Measurements from ENCODE around the gene COPZ1. TPM values are rescaled to one million over a fixed set of nuclear protein-coding genes. Genes with fewer than 3 reads are reported as not detected.
A peak's percentile ranks its signal among the peaks of the same experiment; 100 is the strongest.
"Not testable (repeated sequence)": the region's sequence is repeated elsewhere in the genome, so short reads cannot be mapped to it uniquely, and the experiment has no call there.

Gene COPZ1
- total and polyA plus RNA-seq, 4 experiments from 2014 or later: 81.6 to 200 (median 121) TPM

DNA sequence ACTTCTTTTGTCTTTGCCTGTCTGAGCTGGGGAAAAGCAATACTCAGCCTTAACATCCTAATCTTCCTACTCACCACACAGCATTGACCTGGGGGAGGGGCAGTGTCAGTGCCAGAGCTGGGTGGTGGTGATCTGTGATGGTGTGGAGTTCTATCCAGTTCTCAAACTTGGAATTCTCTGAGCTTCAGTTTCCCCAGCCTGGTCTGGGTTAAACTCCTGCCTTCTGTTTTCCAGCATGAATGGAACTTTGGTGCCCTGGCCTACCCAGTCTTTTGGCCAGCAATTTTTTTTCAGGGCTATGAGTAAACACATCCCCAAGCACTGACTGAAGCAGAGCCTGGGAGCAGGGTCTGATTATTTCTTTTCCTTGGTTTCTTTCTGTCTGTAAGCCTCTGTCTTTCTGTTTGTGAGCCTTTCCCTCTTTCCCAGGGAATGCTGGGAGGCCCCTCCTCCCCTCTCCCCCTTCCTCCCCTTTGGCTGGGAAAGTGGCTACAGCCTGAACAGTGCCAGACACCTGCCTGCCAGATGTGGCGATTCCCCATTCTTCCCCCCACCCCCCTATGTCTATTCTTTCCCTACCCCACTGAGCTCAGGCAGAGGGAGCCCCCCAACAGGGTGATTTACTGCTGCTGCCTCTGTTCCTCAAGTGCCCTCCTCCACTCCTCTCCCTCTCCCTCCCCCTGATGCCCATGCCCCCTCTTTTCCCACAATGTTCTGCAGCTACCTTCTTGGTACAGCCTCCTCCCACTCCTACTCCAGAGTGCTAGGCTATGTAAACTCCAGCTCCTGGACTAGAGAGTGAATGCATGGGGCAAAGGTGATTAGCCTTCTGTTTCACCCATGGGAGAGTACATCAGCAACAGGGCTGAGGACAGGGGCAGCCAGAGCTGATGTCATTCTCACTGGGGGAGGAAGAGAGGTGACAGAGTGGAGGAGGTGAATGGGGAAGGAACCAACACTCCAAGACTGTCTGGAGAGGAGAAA lies 28.3 kb downstream of the COPZ1 start:
- intact Hi-C loops (cut with micrococcal nuclease): loop anchor here (10.0 kb wide), 1 partner anchor 358 kb away; no protein-coding TSS in a partner anchor
- H3K4me1 ChIP-seq (ENCODE audit: insufficient read depth, low read length): peaks cover 25% of the 10 kb centered on the region
- Mint-ChIP-seq H3K27ac (peak overlapping the region in 3 of 7 donors; percentile 70 to 81 (median 73)), H3K36me3 (peaks cover 33 to 36% of the 10 kb centered on the region in 2 donors), H3K9me3 (no peaks in the 10 kb centered on the region), H3K27me3 (no peaks in the 10 kb centered on the region), H3K4me1 (peaks cover 11 to 18% (median 12%) of the 10 kb centered on the region in 4 donors), H3K4me3 (no peak overlapping the region)
- CTCF ChIA-PET (ENCODE audit: partially characterized antibody): interaction anchor here (0.7 to 2.6 kb wide), 11 partner anchors 10 to 348 kb away, joined by 3 to 12 read pairs (median 4); partner anchors contain the start of gene COPZ1
- no peak overlapping the region for H3K27ac ChIP-seq (ENCODE audit: low read depth, low read length)
- H3K4me3 ChIP-seq (ENCODE audit: low read length in 2 of 2): no peak overlapping the region
- H3K36me3 ChIP-seq (ENCODE audit: insufficient read depth, low read length): peaks cover 31% of the 10 kb centered on the region
- H3K27me3 ChIP-seq (ENCODE audit: insufficient read depth, low read length): no peaks in the 10 kb centered on the region
- H3K9me3 ChIP-seq (ENCODE audit: control insufficient read depth in 1 of 2, low read length in 2 of 2): no peaks in the 10 kb centered on the region
- no peak for DNase-seq
- POLR2A ChIA-PET (ENCODE audit: partially characterized antibody): interaction anchor here (0.9 to 2.0 kb wide), 3 partner anchors 19 to 137 kb away, joined by 3 to 11 read pairs (median 4); partner anchors contain the start of gene COPZ1

GRCh38 chr12:54354271-54354670 lies 29.3 kb downstream of the COPZ1 start:
- H3K4me3 Mint-ChIP-seq; H3K27ac ChIP-seq (ENCODE audit: low read depth, low read length); H3K9me3 Mint-ChIP-seq; H3K9me3 ChIP-seq (ENCODE audit: control insufficient read depth in 1 of 2, low read length in 2 of 2); H3K27ac Mint-ChIP-seq; H3K27me3 ChIP-seq (ENCODE audit: insufficient read depth, low read length); H3K27me3 Mint-ChIP-seq; H3K4me3 ChIP-seq (ENCODE audit: low read length in 2 of 2); DNase-seq; POLR2A ChIA-PET (ENCODE audit: partially characterized antibody): not testable (repeated sequence)
- Mint-ChIP-seq H3K4me1 (peaks cover 11 to 18% (median 12%) of the 10 kb centered on the region in 4 donors), H3K36me3 (peaks cover 27% of the 10 kb centered on the region in 2 donors)
- peaks cover 25% of the 10 kb centered on the region for H3K36me3 ChIP-seq (ENCODE audit: insufficient read depth, low read length)
- H3K4me1 ChIP-seq (ENCODE audit: insufficient read depth, low read length): peaks cover 29% of the 10 kb centered on the region
- CTCF ChIA-PET (ENCODE audit: partially characterized antibody): interaction anchor here (0.6 to 2.5 kb wide), 3 partner anchors 25 to 370 kb away, joined by 3 to 9 read pairs (median 3); partner anchors contain the start of gene COPZ1
- intact Hi-C loops (cut with micrococcal nuclease): loop anchor here (10.0 kb wide), 1 partner anchor 359 kb away; no protein-coding TSS in a partner anchor

DNA sequence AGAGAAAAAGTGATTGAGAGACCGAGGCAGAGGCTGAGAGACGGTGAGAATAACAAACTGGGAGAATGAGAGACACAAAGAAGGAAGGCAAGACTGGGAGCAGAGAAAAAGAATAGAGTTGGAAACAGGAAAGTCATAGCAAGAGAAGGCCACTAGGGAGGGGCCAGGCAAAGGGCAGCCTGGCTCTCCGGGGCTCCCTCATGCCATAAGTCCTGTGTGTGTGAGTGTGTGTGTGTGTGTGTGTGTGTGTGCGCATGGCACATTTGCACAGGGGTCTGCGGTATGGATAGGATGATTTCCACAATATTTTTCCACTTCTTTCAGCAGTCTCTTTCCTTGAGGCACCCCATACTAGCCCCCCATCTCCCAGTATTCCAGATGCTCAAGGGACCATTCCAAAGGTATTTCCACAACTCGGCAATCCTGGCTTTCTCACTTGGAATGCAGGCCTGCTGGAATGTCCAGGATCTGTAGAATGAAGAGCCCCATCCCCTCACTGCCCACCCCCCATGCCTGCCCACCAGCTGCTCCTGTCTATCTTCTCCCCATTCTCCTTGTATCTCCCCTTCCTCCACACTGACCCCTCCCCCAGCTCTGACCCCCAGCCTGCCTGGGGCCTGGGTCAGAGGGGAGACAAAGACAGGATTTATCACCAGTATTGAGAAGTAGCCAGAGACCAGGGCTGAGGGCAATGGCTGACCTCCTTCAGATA lies 30.3 kb downstream of the COPZ1 start:
- peak overlapping the region in 4 of 7 donors; percentile 38 to 75 (median 68) for H3K27ac Mint-ChIP-seq
- Histone ChIP-seq H3K27ac (ENCODE audit: low read depth, low read length) (no peak overlapping the region), H3K4me1 (ENCODE audit: insufficient read depth, low read length) (peaks cover 38% of the 10 kb centered on the region), H3K4me3 (ENCODE audit: low read length in 2 of 2) (no peak overlapping the region), H3K9me3 (ENCODE audit: control insufficient read depth in 1 of 2, low read length in 2 of 2) (no peaks in the 10 kb centered on the region), H3K27me3 (ENCODE audit: insufficient read depth, low read length) (no peaks in the 10 kb centered on the region), H3K36me3 (ENCODE audit: insufficient read depth, low read length) (peaks cover 15% of the 10 kb centered on the region)
- no peak for DNase-seq
- no peaks in the 10 kb centered on the region for H3K9me3 Mint-ChIP-seq
- intact Hi-C loops (cut with micrococcal nuclease): loop anchor here (10.0 kb wide), 1 partner anchor 360 kb away; no protein-coding TSS in a partner anchor
- H3K36me3 Mint-ChIP-seq: peaks cover 19% of the 10 kb centered on the region in 2 donors
- POLR2A ChIA-PET (ENCODE audit: partially characterized antibody): no interaction called here
- CTCF ChIA-PET (ENCODE audit: partially characterized antibody): interaction anchor here (4.3 kb wide), 1 partner anchor 30 kb away, joined by 28 read pairs; the partner anchor contains the start of gene COPZ1
- peak overlapping the region in 2 of 8 donors; percentile 45 to 49 for H3K4me3 Mint-ChIP-seq
- peaks cover 11 to 19% (median 12%) of the 10 kb centered on the region in 4 donors for H3K4me1 Mint-ChIP-seq
- no peaks in the 10 kb centered on the region for H3K27me3 Mint-ChIP-seq

GRCh38 chr12:54356228-54356627 lies 31.3 kb downstream of the COPZ1 start:
- POLR2A ChIA-PET (ENCODE audit: partially characterized antibody): interaction anchor here (0.6 to 4.0 kb wide), 2 partner anchors 31 to 64 kb away, joined by 3 to 45 read pairs; partner anchors contain the start of gene COPZ1
- intact Hi-C loops (cut with micrococcal nuclease): loop anchor here (10.0 kb wide), 1 partner anchor 361 kb away; no protein-coding TSS in a partner anchor
- Histone ChIP-seq H3K4me1 (ENCODE audit: insufficient read depth, low read length) (peaks cover 41% of the 10 kb centered on the region), H3K27ac (ENCODE audit: low read depth, low read length) (no peak overlapping the region), H3K4me3 (ENCODE audit: low read length in 2 of 2) (no peak overlapping the region), H3K27me3 (ENCODE audit: insufficient read depth, low read length) (no peaks in the 10 kb centered on the region), H3K36me3 (ENCODE audit: insufficient read depth, low read length) (peaks cover 5% of the 10 kb centered on the region), H3K9me3 (ENCODE audit: control insufficient read depth in 1 of 2, low read length in 2 of 2) (no peaks in the 10 kb centered on the region)
- Mint-ChIP-seq H3K4me3 (no peak overlapping the region), H3K36me3 (peaks cover 9 to 10% of the 10 kb centered on the region in 2 donors), H3K27me3 (no peaks in the 10 kb centered on the region), H3K27ac (peak overlapping the region in 6 of 7 donors; percentile 59 to 86 (median 78)), H3K4me1 (peaks cover 14 to 24% (median 17%) of the 10 kb centered on the region in 4 donors), H3K9me3 (no peaks in the 10 kb centered on the region)
- no peak for DNase-seq
- CTCF ChIA-PET (ENCODE audit: partially characterized antibody): interaction anchor here (0.6 to 4.3 kb wide), 7 partner anchors 12 to 76 kb away, joined by 3 to 28 read pairs (median 10); partner anchors contain the start of genes CBX5 and COPZ1

- no peak overlapping the region for H3K4me3 ChIP-seq (ENCODE audit: low read length in 2 of 2)
- H3K27ac ChIP-seq (ENCODE audit: low read depth, low read length): no peak overlapping the region
- peaks cover 10 to 18% (median 13%) of the 10 kb centered on the region in 4 donors for H3K4me1 Mint-ChIP-seq
- no peaks in the 10 kb centered on the region for H3K36me3 ChIP-seq (ENCODE audit: insufficient read depth, low read length)
- H3K4me3 Mint-ChIP-seq: no peak overlapping the region
- H3K9me3 Mint-ChIP-seq: no peaks in the 10 kb centered on the region
- CTCF ChIA-PET (ENCODE audit: partially characterized antibody): interaction anchor here (0.6 to 4.3 kb wide), 12 partner anchors 12 to 142 kb away, joined by 3 to 28 read pairs (median 6); partner anchors contain the start of genes CBX5 and COPZ1
- H3K4me1 ChIP-seq (ENCODE audit: insufficient read depth, low read length): peaks cover 34% of the 10 kb centered on the region
- intact Hi-C loops (cut with micrococcal nuclease): loop anchor here (10.0 kb wide), 1 partner anchor 362 kb away; no protein-coding TSS in a partner anchor
- H3K36me3 Mint-ChIP-seq: peaks cover 3 to 5% of the 10 kb centered on the region in 2 donors
- POLR2A ChIA-PET (ENCODE audit: partially characterized antibody): interaction anchor here (0.6 to 4.0 kb wide), 4 partner anchors 21 to 77 kb away, joined by 3 to 62 read pairs (median 33); partner anchors contain the start of genes CBX5, COPZ1 and HNRNPA1
- H3K27ac Mint-ChIP-seq: peak overlapping the region in 2 of 7 donors; percentile 8 to 86
- no peaks in the 10 kb centered on the region for H3K9me3 ChIP-seq (ENCODE audit: control insufficient read depth in 1 of 2, low read length in 2 of 2)
- no peaks in the 10 kb centered on the region for H3K27me3 ChIP-seq (ENCODE audit: insufficient read depth, low read length)
- DNase-seq: no peak
- H3K27me3 Mint-ChIP-seq: no peaks in the 10 kb centered on the region
These were observed 32.0 kb downstream of the COPZ1 start for GRCh38 chr12:54356951-54357356.

- H3K36me3 Mint-ChIP-seq: peaks cover 0 to 5% of the 10 kb centered on the region in 2 donors
- Histone ChIP-seq H3K36me3 (ENCODE audit: insufficient read depth, low read length) (no peaks in the 10 kb centered on the region), H3K27me3 (ENCODE audit: insufficient read depth, low read length) (no peaks in the 10 kb centered on the region), H3K27ac (ENCODE audit: low read depth, low read length) (peak overlapping the region; percentile 95), H3K4me1 (ENCODE audit: insufficient read depth, low read length) (peaks cover 29% of the 10 kb centered on the region), H3K9me3 (ENCODE audit: control insufficient read depth in 1 of 2, low read length in 2 of 2) (no peaks in the 10 kb centered on the region), H3K4me3 (ENCODE audit: low read length in 2 of 2) (no peak overlapping the region)
- intact Hi-C loops (cut with micrococcal nuclease): loop anchor here (2.0 to 10.0 kb wide), 3 partner anchors 107 to 363 kb away; no protein-coding TSS in a partner anchor
- DNase-seq: no peak
- H3K27me3 Mint-ChIP-seq: no peaks in the 10 kb centered on the region
- ChIA-PET CTCF (ENCODE audit: partially characterized antibody) (interaction anchor here (0.7 to 6.6 kb wide), 14 partner anchors 11 to 144 kb away, joined by 3 to 110 read pairs (median 9); partner anchors contain the start of gene COPZ1), POLR2A (ENCODE audit: partially characterized antibody) (interaction anchor here (1.2 to 4.0 kb wide), 11 partner anchors 9 to 109 kb away, joined by 3 to 62 read pairs (median 14); partner anchors contain the start of genes CBX5, COPZ1 and HNRNPA1)
- peak overlapping the region in 4 of 7 donors; percentile 8 to 60 (median 26) for H3K27ac Mint-ChIP-seq
- no peak overlapping the region for H3K4me3 Mint-ChIP-seq
- H3K9me3 Mint-ChIP-seq: no peaks in the 10 kb centered on the region
- peaks cover 4 to 12% (median 6%) of the 10 kb centered on the region in 4 donors for H3K4me1 Mint-ChIP-seq
These were observed 32.7 kb downstream of the COPZ1 start for GRCh38 chr12:54357506-54358190.

Data from CD4-positive, alpha-beta memory T cell (primary cell).